ENCODE data around the gene PGS1.
"Not testable (repeated sequence)": the region's sequence is repeated elsewhere in the genome, so short reads cannot be mapped to it uniquely, and the experiment has no call there.

PGS1 gene, protein sequence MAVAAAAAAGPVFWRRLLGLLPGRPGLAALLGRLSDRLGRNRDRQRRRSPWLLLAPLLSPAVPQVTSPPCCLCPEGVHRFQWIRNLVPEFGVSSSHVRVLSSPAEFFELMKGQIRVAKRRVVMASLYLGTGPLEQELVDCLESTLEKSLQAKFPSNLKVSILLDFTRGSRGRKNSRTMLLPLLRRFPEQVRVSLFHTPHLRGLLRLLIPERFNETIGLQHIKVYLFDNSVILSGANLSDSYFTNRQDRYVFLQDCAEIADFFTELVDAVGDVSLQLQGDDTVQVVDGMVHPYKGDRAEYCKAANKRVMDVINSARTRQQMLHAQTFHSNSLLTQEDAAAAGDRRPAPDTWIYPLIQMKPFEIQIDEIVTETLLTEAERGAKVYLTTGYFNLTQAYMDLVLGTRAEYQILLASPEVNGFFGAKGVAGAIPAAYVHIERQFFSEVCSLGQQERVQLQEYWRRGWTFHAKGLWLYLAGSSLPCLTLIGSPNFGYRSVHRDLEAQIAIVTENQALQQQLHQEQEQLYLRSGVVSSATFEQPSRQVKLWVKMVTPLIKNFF

DNA sequence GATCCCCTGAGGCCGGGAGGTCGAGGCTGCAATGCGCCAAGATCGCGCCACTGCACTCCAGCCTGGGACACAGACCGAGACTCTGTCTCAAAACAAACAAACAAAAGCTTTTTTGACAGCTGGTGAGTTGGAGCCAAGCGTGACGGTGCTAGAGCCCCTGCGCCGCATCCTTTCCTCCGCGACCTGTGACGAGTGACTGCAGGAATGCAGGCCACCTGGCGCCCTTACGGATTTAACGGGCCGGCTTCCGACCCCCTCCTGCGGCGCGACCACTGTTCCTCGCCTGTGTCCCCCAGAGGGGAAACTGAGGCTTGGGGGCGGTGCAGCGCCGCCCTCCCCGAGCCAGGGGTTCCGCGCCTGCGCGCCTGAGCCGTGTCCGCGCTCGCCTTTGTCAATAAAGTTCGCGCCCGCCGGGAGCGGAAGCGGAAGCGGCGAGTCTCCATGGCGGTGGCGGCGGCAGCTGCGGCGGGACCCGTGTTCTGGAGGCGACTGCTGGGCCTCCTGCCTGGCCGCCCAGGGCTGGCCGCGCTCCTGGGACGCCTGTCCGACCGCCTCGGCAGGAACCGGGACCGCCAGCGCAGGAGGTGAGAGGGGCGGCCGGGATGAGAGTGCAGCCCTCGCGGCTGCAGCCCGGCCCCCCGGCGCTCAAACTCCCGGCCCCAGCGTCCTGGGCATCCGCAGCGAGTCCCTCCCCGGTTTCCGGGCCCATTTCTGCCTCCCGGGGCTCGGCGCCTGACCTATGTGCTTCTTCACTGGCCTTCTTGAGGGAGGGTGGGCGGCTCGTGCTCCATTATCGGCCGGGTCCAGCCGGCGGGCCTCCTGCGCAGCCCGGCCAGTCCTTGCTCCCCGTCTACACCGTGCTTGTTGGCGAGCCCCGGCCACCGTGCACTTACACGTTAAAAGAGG is at the start of gene PGS1:
Gene PGS1 (plus strand): TSS at position 425 of the 906 bp plus-strand sequence. CDS start 17 bp downstream, at position 442.
- DNase-seq (ENCODE audit: low spot score): no peak

- no peak for DNase-seq (ENCODE audit: low spot score)
Measured at GRCh38 chr17:78329263-78330059, 49.0 kb upstream of the PGS1 start.

GRCh38 chr17:78330570-78331224 is 47.8 kb upstream of the PGS1 start:
- DNase-seq (ENCODE audit: low spot score): no peak

- not testable (repeated sequence) for DNase-seq (ENCODE audit: low spot score)
Measured at GRCh38 chr17:78331355-78331754, 47.1 kb upstream of the PGS1 start.

DNA sequence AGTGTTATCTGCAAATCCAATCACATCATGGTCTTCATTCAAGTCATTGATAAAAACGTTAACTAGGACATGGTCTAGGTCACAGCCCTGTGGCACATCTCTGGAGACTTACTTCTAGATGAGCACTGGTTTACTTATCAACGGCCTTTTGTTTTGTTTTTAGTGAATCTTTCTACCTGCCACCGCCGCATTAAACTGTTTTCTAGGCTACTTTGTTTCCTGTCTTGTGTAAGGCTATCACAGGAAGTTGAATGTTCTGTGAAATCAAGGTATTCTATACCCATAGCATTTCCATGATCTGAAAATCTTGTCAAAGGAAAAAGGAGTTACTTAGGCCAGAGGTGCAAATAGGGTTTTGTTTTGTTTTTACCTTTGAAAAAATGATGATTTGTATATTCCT is 45.5 kb upstream of the PGS1 start:
- DNase-seq (ENCODE audit: low spot score): no peak

DNA sequence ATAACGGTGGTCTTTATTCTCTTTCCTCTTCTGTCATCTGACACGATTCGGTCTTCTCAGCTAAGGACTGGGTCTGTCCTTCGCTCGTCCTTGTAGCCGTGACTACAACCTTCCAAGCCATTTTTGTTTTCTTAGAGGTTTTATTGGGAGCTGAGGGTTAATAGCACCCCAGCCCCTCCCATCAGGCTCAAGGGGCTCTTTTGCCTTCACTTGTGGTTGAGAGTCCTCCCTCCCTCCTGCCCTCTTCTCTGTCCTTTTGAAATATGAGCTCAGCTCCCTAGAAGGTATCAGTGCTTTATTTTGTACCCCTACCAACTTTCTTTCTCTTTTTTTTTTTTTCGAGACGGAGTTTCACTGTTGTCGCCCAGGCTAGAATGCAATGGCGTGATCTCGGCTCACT is 43.2 kb upstream of the PGS1 start:
- DNase-seq (ENCODE audit: low spot score): no peak

DNA sequence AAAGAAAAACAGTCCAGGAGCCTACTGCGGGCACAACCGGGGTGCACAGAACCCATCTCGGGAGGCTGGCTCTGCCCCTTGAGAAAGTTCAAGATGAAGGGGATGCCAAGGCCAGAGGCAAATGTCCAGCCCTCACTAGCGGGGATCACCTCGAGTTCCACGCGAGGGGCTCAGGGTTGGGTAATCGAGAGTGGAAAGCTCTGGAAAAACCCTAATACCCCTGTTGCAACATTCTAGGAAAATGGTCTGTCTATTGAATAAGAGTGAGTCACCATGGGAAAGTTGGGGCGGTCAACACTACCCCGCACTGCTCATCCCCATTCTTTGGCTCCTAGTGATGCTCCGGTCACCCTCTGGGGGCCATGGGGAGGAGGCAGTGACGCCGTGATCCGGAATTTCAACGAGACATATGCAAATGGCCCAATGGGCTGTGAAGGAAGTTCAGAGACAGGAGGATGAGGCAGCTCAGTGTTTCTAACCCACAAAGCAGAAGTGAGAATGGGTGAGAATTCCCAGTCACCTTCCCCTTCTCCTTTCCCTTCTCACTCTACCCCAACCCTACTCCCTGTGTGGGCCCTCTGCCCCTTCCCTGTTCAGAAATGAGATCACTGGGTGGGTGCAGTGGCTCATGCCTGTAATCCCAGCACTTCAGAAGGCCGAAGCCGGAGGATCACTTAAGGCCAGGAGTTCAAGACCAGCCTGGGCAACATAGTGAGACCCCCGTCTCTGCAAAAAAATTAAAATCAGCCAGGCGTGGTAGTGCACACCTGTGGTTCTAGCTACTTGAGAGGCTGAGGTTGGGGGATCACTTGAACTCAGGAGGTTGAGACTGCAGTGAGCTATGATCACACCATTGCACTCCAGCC is 41.0 kb upstream of the PGS1 start:
- peak; percentile 66 for DNase-seq (ENCODE audit: low spot score)

GRCh38 chr17:78338486-78339259 is 39.8 kb upstream of the PGS1 start:
- DNase-seq (ENCODE audit: low spot score): no peak

DNA sequence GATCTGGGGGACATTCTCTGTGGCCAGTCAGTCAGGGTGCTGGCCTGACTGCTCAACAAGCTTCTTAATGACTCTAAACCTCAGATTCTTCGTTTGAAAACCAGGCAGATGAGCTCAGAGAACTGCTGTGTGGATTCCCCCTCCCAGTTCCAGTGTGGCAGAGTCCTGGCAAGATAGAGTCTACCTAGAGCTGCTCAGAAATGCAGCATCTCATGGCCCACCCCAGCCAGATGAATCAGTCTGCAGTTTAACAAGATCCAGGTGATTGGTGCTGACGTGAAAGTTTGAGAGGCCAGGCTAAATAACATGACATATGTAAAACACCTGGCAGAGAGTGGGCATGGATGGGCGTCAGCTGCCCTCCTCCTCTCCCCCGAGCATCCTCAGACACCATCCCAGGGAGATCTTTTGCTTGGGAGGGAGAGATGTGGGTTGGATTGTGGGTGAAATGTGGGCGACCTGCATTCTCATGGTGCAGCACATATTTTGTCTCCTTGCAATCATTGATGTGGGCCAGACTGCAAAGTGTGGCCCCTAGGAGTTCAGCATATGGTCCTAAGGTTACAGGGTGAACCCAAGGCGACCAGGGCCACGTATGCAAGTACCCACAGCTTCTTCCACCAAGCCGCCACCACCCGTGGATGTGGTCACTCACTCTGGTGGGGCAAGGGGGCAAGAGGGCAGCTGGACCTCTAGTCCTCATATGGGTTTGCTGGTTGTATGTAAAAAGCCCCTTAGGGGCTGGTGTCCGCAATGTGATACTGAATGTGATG is 38.1 kb upstream of the PGS1 start:
- no peak for DNase-seq (ENCODE audit: low spot score)

GRCh38 chr17:78341559-78342448 is 36.6 kb upstream of the PGS1 start:
- peak; percentile 48 for DNase-seq (ENCODE audit: low spot score)

GRCh38 chr17:78342449-78343186 is 35.8 kb upstream of the PGS1 start:
- no peak for DNase-seq (ENCODE audit: low spot score)

DNA sequence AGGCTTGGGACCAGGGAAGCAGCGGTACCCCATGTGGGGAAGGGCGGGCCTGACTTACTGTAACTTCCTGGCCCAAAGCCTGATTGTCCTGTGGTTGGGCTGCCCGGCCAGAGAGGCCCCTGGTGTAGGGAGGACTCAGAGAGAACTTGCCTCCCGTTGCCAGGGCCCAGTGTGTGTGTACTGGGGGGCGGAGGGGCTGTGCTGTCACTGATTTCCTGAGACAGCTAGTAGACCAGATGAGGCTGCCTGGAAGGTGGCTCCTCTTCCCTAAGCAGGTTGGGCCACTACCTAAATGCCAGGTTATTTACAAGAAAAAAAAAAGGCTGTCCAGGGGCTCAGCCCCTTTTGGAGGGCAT is 35.3 kb upstream of the PGS1 start:
- DNase-seq (ENCODE audit: low spot score): no peak

- no peak for DNase-seq (ENCODE audit: low spot score)
Measured at GRCh38 chr17:78343543-78344201, 34.8 kb upstream of the PGS1 start.

DNA sequence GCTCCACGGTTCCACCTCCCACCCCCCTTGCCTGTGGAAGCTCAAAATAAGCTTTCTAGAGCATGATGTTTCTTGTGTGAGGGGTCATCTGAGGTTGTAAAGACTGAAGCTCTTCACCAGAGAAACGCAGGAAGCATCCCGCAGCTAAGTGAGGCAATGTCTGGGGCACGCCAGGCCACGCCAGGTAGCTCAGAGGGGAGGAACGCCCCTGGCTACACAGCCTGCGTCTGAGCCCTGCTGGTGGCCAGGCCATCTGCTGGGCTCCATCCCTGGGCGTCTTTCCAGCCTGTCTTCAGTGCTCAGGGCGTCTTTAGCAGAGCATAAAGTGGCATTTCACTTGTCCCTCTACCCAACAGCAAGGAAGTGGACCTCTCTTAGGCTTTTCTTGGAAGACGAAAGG is 33.8 kb upstream of the PGS1 start:
- no peak for DNase-seq (ENCODE audit: low spot score)

DNA sequence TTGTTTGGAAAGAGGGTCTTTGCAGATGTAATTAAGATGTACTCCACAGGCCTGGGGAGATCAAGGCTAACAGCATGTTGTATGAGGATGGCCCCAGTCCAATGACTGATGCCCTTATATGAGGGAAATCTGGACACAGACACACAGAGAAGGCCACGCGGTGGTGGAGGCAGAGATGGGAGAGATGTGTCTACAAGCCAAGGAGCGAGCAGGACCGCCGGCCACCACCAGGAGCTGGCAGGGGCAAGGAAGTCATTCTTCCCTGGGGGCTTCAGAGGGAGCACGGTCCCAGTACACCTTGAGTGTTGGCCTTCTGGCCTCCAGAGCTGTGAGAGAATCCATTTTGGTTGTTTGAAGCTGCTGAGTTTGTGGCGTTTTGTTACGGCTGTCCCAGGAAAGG is 33.3 kb upstream of the PGS1 start:
- no peak for DNase-seq (ENCODE audit: low spot score)

GRCh38 chr17:78345791-78346494 is 32.5 kb upstream of the PGS1 start:
- no peak for DNase-seq (ENCODE audit: low spot score)

Data from pons (tissue), 1 donor.